Activated CD4-positive, alpha-beta T cell treated with anti-CD3 and anti-CD28 coated beads, Interleukin-2, amount 50 U/mL, for 1 hour (primary cell): ENCODE results near the gene PRKAG2.

ENCODE experiments used
- DNase-seq: peaks from one replicate; pipeline ENCODE4 v3.0.0-alpha.2; 2020

PRKAG2 gene

DNA sequence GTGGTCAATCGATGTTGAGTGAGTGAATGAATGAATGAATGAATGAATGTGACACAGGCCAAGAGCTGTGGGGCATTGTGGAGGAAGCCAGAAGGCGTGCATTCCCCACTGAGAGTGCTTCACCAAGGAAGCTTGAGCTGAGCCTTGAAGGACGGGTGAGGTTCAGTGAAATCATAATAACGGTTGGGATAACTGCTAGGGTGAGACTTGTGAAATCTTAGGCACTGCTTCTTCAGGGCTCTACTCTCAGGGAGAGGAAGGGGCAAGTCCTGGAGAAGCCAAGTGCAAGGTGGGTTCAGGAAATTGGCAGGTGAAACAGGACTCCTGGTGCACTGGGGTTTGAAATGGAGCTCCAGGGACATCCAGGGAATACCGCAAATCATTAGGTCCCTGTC is 23.7 kb upstream of the PRKAG2 start:
- no peak for DNase-seq

DNA sequence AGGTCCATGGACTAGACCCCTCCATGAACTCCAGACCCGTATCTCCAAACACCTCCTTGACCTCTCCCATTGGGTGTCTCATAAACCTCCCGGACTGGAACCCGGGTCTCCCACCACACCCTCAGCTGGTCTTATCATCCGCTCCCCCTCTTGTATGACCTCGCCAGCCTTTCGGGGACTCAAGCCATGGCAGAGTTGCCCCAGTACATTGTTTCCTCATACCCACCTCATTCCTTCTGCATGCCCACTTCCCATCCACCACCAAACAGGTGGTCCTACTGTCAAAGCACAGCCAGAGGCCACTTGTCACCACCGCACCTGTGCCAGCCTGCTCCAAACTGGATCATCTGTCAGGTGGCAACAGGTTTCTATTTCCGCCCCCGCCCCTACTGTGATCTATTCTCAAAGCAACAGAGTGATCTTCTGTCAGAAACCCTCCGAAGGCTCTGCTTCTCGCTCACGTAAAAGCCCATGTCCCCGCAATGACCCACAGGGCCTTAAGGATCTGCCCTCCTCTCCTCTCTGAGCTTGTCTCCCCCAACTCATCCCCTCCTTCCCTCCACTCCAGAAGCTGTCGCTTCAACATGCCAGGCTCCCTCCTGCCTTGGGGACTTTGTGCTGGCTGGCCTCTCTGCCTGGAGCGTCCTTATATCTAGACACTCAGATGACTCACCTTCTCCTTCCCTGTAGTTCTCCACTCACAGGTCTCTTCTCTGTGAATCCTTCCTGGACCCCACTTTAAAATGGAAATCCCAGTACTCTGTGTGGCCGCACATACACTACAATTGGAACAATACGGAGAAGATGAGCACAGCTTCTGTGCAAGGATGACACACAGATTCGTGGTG is 22.8 kb upstream of the PRKAG2 start:
- no peak for DNase-seq

DNA sequence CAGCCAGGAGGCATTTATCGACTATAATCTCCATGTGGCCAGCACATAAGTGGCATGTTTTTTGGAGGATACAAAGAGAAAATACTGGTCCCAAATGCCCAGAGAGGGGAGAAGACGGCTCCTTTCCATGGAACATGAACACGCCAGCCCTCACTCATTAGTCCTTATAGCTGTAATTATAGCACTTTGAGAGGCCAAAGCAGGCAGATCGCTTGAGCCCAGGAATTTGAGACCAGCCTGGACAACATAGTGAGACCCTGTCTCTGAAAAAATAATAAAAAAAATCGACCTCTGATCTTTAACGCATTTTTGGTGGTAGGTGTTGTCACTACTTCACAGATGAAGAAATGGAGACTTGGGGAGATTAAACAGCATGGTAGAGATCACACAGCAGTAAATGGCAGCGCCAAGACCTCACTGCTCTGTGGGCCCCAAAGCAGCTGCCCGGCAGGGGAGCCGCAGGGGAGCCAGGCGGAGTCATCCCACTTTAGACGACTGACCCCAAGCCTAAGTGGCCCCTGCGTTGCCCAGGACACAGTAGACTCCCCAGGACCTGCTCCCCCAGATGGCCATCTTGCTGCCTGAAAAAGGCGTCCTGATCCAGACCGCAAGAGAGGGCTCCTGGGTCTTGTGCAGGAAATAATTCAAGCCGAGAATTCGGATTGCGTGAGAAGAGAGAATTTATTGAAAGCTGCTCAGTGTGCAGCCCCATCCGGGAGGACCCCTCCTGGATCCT is 21.2 kb upstream of the PRKAG2 start:
- DNase-seq, result no peak

DNA sequence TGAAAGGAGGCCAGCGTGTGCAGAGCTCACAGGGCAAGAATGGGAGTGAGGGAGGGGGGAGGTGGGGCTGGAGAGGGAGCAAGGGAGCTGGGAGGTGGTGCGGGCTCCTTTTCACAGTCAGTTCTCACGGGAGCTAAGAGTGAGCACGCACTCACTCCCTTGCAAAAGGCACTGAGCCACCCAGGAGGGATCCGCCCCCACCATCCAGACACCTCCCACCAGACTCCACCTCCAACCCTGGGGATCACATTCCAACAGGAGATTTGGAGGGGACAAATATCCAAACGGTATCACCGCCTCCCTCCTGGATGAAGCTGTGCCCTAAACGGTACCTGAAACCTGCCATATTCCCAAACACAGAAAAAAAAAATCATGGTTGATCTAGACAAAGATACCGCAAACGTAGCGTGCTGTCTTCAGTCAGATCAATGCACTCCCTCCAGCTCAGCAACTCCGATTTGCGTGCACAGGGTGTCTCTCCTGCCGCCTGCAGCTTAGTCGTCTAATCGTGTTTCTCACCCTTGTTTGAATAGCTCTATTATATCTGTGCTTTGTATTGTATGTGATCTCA is 20.3 kb upstream of the PRKAG2 start:
- no peak for DNase-seq

DNA sequence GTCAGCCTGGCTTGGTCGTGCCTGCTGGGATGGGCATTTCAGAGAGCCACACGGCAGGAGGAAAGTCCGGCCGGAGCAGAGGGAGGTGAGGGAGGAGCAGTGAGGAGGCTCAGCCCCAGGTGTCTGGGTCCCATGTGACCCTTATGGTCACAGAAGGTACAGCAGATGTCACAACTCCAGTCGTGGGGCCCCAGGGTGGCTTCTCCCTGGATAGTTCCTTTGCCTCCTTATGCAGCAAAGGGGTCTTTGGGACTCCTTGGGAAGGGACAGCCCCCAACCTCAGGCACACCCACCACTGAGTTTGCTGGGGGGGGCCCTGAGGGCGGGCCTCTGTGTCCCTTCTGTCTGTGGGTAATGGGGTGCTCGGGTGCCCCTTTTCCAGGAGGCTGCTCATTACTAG is 19.6 kb upstream of the PRKAG2 start:
- no peak for DNase-seq

DNA sequence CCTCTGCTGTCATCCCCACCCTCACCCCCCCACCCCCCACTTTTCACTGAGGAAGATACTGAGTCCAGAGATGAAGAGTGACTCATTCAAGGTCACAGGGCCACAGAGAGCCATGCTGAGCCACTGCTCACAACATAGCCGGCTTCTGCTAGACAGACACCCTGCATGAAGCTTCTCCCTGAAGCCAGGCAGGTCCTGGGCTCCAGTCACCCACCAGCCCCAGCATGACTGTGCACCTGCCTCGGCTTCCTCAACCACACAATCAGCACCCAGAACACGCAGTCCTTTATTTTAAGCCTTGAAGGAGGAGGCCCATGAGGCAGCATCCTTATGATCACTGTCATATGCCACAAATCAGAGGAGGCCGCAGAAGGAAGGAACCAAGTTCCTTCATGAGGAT is 19.2 kb upstream of the PRKAG2 start:
- DNase-seq, result no peak

DNA sequence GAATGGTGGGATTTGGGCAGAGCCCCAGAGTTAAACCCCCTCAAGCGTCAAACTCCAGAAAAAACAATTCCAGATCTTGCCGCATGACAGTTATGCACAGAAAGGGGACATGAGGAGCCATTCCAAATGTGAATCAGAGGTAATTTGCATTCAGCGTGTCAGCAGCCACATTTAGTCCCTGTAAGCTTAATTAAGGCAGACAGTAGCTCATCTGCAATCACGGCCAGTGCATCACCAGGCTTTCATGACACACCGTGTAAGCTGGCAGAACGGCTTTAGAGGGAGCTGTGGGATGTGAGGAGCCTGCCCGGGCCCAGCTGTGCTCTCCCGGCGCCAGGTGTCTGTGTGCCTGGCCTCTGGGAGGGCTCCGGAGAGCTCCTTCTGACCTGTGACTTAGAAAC is 18.7 kb upstream of the PRKAG2 start:
- no peak for DNase-seq

DNA sequence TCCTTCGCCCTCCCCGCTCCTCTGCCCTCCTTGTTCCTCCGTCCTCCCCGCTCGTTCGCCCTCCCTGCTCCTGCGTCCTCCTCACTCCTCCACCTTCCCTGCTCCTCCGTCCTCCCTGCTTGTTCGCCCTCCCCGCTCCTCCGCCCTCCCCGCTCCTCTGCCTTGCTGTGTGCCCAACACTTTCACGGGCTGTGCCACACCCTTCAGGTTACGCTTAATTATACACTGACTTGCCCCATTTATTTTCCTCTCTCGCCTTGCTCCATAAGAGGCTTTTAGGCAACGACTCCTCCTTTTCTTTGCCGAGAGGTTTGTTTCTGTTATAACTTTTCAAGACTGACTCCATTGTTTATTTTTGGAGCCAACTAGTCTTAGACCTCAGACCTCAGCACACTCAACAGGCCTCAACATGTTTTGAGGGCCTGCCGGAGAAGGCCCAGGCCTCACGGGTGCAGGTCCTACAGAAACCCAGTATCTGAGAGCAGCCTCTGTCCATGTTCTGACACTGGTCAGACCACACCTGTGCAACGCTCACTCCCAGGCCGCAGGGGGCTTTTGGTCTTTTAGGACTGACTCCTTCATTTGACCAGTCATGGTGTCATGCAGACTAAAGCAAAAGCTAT is 18.2 kb upstream of the PRKAG2 start:
- no peak for DNase-seq

DNA sequence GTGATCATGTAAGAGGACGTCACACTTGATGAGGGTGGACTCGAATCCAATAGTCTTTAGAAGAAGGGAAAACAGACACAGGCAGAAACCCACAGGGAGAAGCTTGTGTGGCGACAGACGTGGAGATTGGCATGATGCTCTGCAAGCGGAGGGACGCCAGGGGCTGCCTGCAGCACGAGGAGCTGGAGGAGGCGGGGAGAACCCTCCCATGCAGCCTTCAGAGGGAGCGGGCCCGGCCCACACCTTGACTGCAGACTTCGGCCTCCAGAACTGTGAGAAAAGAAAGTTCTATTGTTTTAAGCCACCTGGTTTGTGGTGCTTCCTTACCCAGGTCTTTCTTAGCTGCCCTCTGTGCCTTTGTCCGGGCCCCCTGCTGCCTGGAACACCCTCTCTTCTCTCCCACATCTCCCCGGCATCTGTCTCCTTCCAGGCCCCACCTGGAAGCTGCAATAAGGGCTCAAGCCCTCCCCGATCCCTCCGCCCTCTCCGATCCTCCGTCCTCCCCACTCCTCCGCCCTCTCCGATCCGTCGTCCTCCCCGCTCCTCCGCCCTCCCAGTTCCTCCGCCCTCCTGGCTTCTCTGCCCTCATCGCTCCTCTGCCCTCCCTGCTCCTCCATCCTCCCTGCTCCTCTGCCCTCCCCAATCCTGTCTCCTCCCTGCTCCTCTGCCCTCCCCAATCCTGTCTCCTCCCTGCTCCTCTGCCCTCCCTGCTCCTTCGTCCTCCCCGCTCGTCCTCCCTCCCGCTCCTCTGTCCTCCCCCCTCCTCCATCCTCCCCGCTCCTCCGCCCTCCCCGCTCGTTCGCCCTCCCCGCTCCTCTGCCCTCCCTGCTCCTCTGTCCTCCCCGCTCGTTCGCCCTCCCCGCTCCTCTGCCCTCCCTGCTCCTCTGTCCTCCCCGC is 17.4 kb upstream of the PRKAG2 start:
- DNase-seq, result no peak

DNA sequence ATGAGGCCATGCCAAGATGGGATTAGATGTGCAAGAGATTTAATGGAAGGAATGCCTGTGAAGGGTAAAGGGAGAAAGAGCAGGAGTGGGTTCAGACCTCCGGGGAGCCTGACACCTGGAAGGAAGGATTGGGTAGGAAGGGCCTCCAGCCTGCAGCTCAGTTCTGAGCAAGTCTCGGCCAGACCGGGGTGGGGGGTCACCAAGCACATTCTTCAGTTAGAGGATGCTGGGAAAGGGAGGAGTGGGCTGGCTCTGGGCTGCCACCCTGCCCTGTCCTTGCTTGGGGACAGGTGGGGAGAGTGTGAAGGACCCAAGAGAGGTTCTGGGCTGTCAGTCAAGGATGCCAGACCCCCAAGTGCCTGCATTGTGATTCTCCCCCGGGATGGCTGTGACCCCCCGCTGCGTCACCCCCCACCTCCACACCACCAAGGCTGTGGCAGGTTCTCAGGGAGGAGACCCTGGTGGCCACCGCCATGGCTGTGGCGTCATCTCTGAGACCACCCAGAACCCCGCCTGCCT is 16.5 kb upstream of the PRKAG2 start:
- DNase-seq, result no peak

DNA sequence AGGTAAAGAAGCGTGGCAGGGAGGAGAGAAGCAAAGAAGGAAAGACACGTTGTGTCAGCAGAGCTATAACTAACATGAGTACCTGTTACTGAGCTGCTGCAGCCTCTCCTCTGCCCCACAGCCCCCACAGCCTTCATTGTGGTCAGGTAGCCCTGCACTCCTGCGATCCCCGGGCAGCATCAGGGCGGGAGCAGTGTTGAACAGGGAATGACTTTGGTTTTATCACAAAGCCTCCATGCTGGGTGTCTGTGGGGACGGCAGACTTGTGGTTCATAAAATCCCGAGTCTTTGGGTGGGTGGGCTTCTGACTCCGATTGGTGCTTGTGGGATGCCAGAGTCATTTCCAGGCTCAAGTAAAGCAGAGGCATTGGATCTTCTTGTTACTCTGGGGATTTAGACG is 14.8 kb upstream of the PRKAG2 start:
- DNase-seq, result no peak

DNA sequence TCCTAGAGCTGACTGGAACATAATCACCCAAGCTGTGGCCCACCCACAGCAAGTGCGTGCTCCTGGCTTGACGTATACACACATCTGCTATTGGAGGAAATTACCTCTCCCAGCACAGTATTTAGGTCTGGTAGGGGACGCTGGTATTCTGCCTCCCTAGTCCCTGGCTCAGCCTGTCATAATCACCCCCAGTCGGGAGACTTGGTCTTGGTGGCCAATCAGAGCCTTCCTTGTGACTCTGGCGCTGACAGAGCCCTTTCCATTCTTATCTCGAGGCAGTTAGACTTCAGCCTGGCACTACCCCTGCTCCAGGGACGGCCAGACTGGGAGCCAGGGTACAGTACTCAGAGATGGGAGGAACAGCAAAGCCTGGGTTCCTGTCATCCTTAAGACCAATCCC is 14.3 kb upstream of the PRKAG2 start:
- DNase-seq, result no peak

DNA sequence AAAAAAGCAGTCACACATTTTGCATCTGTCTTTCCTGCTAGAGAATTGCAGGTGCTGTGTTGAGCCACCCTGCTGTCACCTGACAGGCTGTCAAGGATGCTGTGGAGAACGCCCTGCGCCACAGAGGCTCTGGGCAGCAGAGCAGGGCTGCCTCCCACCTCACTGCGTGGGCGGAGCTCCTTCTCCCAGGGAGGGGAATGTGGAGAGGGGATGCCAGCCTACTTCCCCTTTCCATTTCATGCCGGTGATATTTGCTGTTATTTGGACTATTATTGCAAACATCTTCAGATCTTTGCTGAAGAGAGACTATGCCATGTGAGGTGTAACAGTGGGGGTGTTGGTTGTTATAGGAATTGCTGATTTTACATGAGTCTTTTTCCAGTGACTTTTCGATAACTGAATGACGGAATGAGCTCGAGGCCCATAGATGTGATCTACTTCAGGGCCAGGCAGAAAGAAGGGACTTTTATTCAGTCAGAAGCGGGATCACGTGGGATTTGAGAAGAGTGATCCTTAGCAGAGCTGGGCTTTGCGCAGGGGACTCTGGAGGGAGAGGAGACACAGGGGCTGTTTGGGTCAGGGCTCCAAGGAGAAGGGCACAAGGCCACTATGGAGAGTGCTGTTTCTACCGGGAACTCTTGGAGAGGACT is 13.6 kb upstream of the PRKAG2 start:
- no peak for DNase-seq

DNA sequence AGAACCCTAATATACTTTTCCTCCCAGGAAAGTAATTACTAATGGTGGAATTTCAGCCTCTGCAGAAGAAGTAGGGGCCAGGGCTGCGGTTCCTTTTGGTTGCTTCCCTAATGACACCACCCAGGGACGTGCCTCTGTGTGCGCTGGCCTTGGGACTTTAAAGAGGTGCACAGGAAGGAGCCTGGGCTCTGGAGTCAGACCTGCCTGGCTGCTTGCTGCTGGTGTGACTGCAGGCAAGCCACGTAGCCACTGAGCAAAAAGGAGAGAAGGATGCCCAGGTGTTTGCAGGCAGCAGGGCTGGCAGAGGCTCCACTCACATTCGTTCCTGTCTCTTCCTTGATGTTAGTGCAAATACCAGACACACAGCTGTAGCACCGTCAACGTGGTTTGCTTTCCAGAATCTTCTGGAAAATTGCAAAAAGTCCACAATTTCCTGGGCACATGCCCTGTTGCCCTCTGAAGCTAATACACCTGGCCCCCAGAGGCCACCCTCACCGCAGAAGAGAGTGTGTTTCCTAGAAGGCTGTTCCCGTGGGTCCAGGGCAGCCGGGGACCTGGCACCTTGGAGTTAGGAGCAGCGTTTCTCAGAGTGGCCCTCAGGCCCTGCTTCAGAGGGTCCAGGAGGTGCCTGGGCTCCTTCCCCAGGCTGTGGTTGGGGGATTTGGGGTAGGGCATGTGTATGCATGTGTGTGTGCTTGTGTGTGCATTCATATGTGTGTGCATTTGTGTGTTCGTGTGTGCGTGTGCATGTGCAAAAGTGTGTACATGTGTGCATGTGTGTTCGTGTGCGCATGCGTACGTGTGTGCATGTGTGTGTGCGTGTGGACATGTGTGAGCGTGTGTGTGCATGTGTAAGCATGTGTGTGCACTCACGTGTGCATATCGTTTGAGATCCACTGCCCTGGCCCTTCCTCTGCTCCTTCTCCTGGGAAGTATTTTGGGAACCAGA is 12.8 kb upstream of the PRKAG2 start:
- no peak for DNase-seq

DNA sequence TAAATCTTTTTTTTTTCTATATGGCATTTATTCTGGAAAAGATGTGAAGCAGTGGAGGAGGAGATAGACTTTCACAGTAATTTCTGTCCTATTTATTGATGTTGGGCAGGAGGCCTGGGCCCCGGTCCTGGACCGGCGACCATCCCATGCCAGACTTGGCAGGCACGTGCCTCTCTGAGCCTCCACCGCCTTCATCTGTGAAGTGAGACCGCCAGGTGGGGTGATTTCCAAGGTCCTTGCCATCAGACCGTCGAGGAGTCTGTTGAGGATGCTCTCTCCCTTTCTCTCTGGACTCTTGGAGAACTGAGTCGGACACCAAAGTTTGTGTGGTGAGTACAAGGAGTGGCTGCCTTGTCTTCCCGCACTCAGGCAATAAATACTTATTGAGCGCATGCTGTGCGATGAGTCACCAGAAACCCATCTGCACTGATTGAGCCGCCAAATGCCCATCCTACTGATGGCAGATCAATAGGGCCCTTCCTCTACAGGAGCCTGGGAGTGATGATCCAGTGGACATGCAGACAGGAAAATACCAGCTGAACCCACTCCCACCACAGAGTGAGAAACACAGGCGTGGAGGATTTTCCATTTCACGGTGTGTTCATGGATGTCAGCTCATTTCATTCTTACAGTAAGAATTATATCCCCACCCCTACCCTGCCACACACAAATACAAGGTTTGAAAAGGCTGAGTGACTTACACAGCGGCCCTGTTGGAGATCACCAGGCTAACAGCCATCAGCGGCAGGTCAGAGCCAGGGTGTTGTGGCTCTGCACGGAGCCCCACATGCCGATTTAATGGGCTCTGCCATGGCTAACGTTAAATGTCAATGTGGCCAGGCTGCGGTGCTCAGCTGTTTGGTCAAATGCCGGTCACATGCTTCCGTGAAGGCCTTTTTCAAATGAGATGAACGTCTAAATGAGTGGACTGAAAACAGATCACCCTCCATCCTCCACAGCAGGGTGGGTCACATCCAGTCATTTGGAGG is 11.5 kb upstream of the PRKAG2 start:
- no peak for DNase-seq

DNA sequence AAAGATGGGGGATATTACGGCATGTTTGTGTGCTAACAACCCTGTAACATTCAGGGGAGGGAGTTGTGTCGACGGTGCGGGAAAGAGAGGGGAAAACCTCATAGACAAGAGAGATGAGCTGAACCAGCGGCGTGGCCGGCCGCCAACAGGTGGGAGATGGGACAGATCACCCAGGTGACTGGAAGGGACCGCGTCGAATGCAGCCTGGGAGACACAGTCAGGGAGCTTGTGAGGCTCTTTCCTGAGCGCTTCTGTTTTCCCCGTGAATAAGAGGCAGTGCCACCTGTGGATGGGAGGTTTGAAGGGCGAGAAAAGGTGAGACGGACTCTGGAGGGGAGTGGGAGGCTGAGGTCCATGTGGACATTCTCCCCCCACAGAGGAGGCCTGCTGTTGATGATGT is 9.9 kb upstream of the PRKAG2 start:
- DNase-seq, result no peak

DNA sequence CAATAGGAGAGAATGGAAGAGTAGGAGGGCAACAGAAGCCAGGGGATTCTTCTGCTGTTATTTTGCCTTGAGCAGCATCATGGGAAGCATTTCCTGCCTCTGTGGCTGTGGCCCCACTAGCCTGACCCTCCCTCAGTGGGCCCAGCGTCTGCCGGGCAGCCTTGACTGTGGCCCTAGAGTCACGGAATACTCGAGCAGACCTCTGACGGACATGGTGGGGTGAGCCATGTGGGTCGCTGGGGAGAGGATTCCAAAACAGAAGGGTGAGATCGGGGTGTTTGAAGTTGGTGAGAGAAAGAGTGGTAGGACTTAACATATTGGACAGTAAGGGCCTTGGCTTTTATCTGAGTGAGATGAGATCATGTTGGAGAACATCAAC is 8.3 kb upstream of the PRKAG2 start:
- no peak for DNase-seq

DNA sequence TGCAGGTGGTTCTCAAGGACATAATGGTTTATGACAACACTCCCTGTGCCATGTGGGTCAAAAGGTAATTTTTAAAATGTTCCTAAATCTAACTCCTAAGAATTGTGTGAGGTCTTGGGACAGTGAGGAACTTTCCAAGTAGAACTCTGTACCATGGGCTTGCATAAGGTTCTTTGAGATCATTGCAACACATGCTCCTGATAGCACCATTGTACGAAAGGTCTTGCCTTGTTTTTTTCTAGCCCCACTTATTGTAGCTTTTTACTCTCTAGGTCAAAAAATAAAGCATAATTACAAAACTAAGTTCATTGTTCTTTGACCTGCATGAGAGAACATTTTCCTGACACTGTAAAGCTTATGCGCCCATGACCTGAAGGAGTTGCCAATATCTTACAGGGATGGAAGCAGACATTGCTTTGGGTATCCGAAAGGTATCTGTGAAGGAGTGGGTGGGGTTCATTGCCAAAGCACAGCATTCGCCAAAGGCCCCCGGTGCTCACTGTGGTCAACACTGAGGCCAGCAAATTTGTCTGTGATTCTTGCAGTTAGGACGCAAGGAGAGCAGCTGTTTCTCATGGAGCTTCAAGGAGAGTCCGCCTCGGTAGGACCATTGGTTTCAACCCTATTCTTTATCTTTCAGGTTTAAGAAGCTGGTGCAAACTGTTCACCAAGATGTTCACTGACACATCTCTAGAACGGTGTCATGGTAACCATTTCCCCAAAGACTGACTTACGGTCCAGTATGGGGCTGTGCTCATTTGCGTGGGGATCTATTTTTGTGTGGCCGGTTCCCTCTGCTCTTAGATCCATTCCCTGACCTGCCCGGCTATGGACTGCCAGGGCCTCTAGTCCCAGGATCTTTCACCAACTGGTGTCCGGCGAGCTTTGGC is 7.6 kb upstream of the PRKAG2 start:
- no peak for DNase-seq
